HUES6 (cell line): ENCODE results near the gene TUBA4B.
A peak's percentile ranks its signal among the peaks of the same experiment; 100 is the strongest.

Experiments used
- H3K27ac ChIP-seq: 2 replicates; pipeline ENCODE4 v1.7.0; 2013; ENCODE audit warnings: low read depth, mild to moderate bottlenecking, low read length, inconsistent platforms
- H3K27me3 ChIP-seq: 2 replicates; pipeline ENCODE4 v1.6.1; 2013; ENCODE audit warnings: low read length; ENCODE audit not compliant: control insufficient read depth, insufficient read depth
- H3K36me3 ChIP-seq: 2 replicates; pipeline ENCODE4 v1.6.1; 2013; ENCODE audit warnings: low read length; ENCODE audit not compliant: control insufficient read depth, insufficient read depth
- H3K4me1 ChIP-seq: 2 replicates; pipeline ENCODE4 v1.6.1; 2013; ENCODE audit warnings: low read length; ENCODE audit not compliant: control insufficient read depth, insufficient read depth
- H3K4me3 ChIP-seq: 2 replicates; pipeline ENCODE4 v1.5.1; 2013; ENCODE audit warnings: low read depth, low read length
- H3K9ac ChIP-seq: one replicate; pipeline ENCODE4 v1.6.1; 2013; ENCODE audit warnings: mild to moderate bottlenecking, low read length
- H3K9me3 ChIP-seq: 2 replicates; pipeline ENCODE4 v1.6.1; 2013; ENCODE audit warnings: low read depth, low read length; ENCODE audit not compliant: control insufficient read depth, insufficient read depth

The TUBA4B gene

DNA sequence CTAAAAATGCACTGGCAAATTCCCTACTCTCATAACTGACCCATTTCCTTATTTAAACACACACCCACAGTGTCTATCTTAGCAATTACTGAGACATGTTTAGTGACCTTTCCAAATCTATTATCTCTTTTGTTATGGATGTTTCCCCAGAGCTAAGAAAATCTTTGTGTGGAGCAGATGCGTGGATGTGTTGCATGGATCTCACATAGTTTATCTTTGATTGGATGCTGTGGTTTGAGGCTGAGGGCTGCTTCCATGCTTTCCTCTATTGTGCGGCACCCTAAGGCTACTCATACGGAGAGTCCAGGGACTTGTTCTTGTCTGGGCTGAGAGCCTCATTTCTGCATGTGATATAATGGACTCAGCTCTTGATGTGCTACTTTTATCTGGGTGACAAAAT lies 18.7 kb upstream of the TUBA4B start:
- peaks cover 71% of the 10 kb centered on the region for H3K36me3 ChIP-seq
- no peak overlapping the region for H3K4me3 ChIP-seq
- H3K9ac ChIP-seq = no peak overlapping the region
- H3K27me3 ChIP-seq = no peaks in the 10 kb centered on the region
- H3K27ac ChIP-seq = no peak overlapping the region
- 0 out of 2 replicates have a peak, but pooled peaks cover 3% of the 10 kb centered on the region for H3K4me1 ChIP-seq
- no peaks in the 10 kb centered on the region for H3K9me3 ChIP-seq

- no peaks in the 10 kb centered on the region for H3K27me3 ChIP-seq
Measured at GRCh38 chr2:219243291-219243761, 9.7 kb upstream of the TUBA4B start.

DNA sequence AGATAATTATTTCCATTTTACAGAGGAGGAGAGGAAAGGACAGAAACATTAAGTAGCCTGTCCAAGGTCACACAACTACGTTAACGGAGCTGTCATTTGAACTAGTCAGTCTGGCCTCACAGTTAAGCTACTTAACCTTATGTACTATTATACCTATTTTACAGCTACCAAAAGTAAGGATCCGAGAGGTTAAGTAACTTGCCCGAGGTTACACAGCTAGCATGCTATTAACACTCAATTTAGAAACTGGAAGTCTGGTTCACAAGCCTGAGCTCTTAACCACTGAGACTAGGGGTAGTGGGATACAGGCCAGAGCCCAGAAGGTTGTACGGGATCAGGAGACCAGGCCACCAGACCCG lies 8.3 kb upstream of the TUBA4B start:
- H3K9me3 ChIP-seq = no peaks in the 10 kb centered on the region
- peaks cover 16% of the 10 kb centered on the region for H3K4me1 ChIP-seq
- peak overlapping the region; percentile 86 for H3K9ac ChIP-seq
- H3K27me3 ChIP-seq = no peaks in the 10 kb centered on the region
- H3K27ac ChIP-seq = peak overlapping the region; percentile 68; the same call in 1 of the 2 replicates
- peak overlapping the region; percentile 83 for H3K4me3 ChIP-seq
- H3K36me3 ChIP-seq = peaks cover 19% of the 10 kb centered on the region

More at GRCh38 chr2:219243291-219243761, 9.7 kb upstream of the TUBA4B start:
- Histone ChIP-seq H3K9me3 (no peaks in the 10 kb centered on the region), H3K9ac (no peak overlapping the region), H3K27ac (no peak overlapping the region), H3K4me3 (no peak overlapping the region), H3K4me1 (peaks cover 7% of the 10 kb centered on the region), H3K36me3 (peaks cover 19% of the 10 kb centered on the region)

DNA sequence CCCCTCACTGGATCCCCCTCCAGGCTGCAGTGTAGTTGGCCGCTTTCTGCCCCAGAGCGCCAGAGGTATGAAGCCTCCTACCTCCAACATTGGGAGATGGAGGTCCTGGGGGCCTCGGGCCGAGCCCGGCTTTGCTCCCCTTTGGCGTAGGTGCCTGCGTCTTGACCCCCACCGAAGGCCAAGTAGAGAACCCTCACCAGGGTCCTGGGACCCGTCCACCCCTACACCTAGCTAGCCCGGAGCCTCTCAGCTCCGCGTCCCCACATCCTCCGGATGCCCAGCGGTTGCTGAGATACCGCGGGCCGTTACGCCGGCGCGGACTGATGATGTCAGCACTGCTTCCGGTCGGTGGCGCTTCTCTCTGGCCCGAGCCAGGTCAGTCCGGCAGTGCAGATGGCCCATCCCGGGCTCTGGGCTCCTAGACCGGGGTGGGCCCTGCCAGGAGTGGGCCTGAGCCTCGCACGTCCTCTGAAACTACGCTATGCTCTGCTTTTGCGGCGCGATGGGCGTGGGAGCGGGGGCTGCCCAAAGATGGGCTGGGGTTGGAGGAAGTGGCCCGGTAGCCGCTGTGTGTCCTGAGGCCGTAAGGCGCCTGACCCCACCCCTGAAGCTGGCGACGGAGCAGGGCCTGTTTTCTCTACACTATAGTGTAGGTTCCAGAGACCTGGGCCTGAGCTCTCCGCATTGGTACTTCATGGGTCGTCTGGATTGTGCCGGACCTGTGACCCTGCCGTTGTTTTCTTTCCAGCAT lies 7.7 kb upstream of the TUBA4B start, which contains the start of the genes GLB1L and STK16:
Gene GLB1L, minus strand, starts transcription at position 297 of the 751 bp plus-strand sequence. CDS start 1,871 bp downstream, outside the sequence.
Gene STK16, plus strand, starts transcription at position 332 of the 751 bp plus-strand sequence. CDS start 521 bp downstream, outside the sequence.
- Histone ChIP-seq H3K9me3 (no peaks in the 10 kb centered on the region), H3K9ac (peak within 1 kb of the TSS; percentile 86), H3K4me3 (peak within 1 kb of the TSS; percentile 83), H3K4me1 (peaks cover 16% of the 10 kb centered on the region), H3K27me3 (peaks cover under 1% of the 10 kb centered on the region; the same call in 1 of the 2 replicates), H3K36me3 (peaks cover 21% of the 10 kb centered on the region), H3K27ac (peak within 1 kb of the TSS; percentile 68)

DNA sequence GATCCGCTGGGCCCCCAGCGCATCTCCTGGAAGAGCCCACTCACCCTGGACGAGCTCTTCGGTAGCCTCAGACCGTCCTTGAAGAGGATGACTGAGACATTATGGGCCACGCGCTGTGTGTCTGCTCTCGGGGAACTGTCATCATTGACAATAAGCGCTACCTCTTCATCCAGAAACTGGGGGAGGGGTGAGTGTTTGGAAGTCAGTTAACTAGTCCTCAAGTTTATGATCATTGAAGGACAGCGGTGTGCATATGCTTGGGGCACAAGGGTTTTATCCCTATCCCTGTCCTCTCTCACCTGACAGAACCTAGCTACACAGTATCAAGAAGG lies 7.2 kb upstream of the TUBA4B start:
- peak overlapping the region; percentile 83 for H3K4me3 ChIP-seq
- peak overlapping the region; percentile 68; the same call in 1 of the 2 replicates for H3K27ac ChIP-seq
- peaks cover 26% of the 10 kb centered on the region for H3K36me3 ChIP-seq
- H3K4me1 ChIP-seq = peaks cover 16% of the 10 kb centered on the region
- H3K9ac ChIP-seq = peak overlapping the region; percentile 86
- H3K9me3 ChIP-seq = no peaks in the 10 kb centered on the region
- H3K27me3 ChIP-seq = peaks cover 4% of the 10 kb centered on the region; the same call in 1 of the 2 replicates

- Histone ChIP-seq H3K9ac (no peak overlapping the region), H3K4me3 (no peak overlapping the region), H3K36me3 (peaks cover 26% of the 10 kb centered on the region), H3K27ac (no peak overlapping the region), H3K4me1 (peaks cover 16% of the 10 kb centered on the region), H3K9me3 (no peaks in the 10 kb centered on the region), H3K27me3 (peaks cover 11% of the 10 kb centered on the region)
Measured at GRCh38 chr2:219246559-219246958, 6.5 kb upstream of the TUBA4B start.

- H3K9ac ChIP-seq = no peak overlapping the region
- no peak overlapping the region for H3K27ac ChIP-seq
- no peaks in the 10 kb centered on the region for H3K9me3 ChIP-seq
- peaks cover 28% of the 10 kb centered on the region for H3K4me1 ChIP-seq
- peaks cover 25% of the 10 kb centered on the region for H3K27me3 ChIP-seq
- peaks cover 26% of the 10 kb centered on the region for H3K36me3 ChIP-seq
- no peak overlapping the region for H3K4me3 ChIP-seq
Measured at GRCh38 chr2:219247678-219248642, 5.1 kb upstream of the TUBA4B start.

GRCh38 chr2:219248845-219249202 lies 4.2 kb upstream of the TUBA4B start:
- Histone ChIP-seq H3K9me3 (no peaks in the 10 kb centered on the region), H3K36me3 (peaks cover 26% of the 10 kb centered on the region), H3K4me1 (peaks cover 28% of the 10 kb centered on the region), H3K27me3 (peaks cover 34% of the 10 kb centered on the region), H3K27ac (no peak overlapping the region), H3K4me3 (no peak overlapping the region), H3K9ac (no peak overlapping the region)

- peaks cover 26% of the 10 kb centered on the region for H3K36me3 ChIP-seq
- H3K27ac ChIP-seq = no peak overlapping the region
- peaks cover 40% of the 10 kb centered on the region for H3K27me3 ChIP-seq
- no peaks in the 10 kb centered on the region for H3K9me3 ChIP-seq
- peaks cover 28% of the 10 kb centered on the region for H3K4me1 ChIP-seq
- H3K4me3 ChIP-seq = no peak overlapping the region
- no peak overlapping the region for H3K9ac ChIP-seq
Measured at GRCh38 chr2:219249203-219249980, 3.7 kb upstream of the TUBA4B start.

DNA sequence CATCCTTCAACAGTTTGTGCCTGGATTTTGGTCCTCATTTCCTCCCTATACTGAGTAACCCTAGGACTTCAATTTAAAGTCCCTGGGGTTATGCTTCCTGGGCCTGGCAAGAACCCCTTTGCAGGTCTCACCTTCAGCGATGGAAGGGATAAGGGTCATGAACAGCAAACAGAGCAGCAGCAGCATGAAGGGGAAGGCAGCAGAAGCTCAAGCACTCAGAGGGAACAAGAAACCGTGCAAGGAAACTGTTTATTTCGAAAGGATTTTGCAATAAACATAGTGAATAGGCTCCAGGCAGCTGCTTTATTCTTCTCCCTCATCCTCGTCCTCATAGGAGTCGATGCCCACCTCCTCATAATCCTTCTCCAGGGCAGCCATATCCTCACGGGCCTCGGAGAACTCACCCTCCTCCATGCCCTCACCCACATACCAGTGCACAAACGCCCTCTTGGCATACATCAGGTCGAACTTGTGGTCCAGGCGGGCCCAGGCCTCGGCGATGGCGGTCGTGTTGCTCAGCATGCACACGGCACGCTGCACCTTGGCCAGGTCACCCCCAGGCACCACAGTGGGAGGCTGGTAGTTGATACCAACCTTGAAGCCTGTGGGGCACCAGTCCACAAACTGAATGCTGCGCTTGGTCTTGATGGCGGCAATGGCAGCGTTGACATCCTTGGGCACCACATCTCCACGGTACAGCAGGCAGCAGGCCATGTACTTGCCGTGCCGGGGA lies 2.8 kb upstream of the TUBA4B start:
- Histone ChIP-seq H3K9me3 (no peaks in the 10 kb centered on the region), H3K4me3 (no peak overlapping the region), H3K9ac (no peak overlapping the region), H3K36me3 (peaks cover 26% of the 10 kb centered on the region), H3K27me3 (peaks cover 48% of the 10 kb centered on the region), H3K27ac (no peak overlapping the region), H3K4me1 (peaks cover 23% of the 10 kb centered on the region)
